Suprapubic skin (tissue), 3 donors: ENCODE data around the gene REV3L.

Experiments
- CTCF ChIP-seq, 2 donors: fragments of 200-600 bp in 1 of 2; fragments of 450-650 bp in 1 of 2; sonication (generic) in 1 of 2; IDR thresholded peaks; one replicate each; pipeline ENCODE4 v1.5.1; 2016 to 2019; ENCODE audit warnings: antibody characterized with exemption in 2 of 2, mild to moderate bottlenecking in 1 of 2, moderate library complexity in 1 of 2
- POLR2A ChIP-seq, 2 donors: fragments of 450-650 bp; IDR thresholded peaks; one replicate each; pipeline ENCODE4 v1.6.1; 2017; ENCODE audit warnings: antibody characterized with exemption in 2 of 2, mild to moderate bottlenecking in 2 of 2, moderate library complexity in 2 of 2

- no peak for TF ChIP-seq CTCF (IDR thresholded peaks at IDR 0.05)
- TF ChIP-seq POLR2A (IDR thresholded peaks at IDR 0.05) = no peak
Observed at GRCh38 chr6:111530218-111530617, 47.2 kb upstream of the REV3L start.
